T follicular helper cell (primary cell): Measurements from ENCODE around the gene ZNRD2.

Experiments
- DNase-seq: peaks from one replicate; pipeline ENCODE4 v3.0.0-alpha.2; 2020; ENCODE audit warnings: low read depth

ZNRD2 gene

DNA sequence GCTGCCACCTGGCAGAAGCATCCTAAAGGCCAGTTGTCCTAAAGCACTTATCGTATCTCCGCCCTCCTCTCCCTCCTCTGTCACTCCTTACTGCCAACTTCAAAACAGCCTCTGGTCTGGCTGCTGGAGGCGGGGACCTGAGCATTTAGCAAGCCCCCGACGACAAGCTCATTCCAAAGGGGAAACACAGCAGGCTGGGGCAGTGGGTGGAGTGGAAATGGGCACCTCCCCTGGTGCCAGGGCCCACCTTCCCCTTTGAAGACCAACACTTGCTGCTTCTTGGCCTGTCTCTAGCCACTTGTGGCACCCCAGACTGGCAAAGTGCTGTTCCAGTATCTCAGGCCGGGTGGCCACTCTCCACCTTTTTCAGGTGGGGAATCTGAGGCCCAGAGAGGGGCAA lies 40.1 kb downstream of the ZNRD2 start:
- DNase-seq: no peak

DNA sequence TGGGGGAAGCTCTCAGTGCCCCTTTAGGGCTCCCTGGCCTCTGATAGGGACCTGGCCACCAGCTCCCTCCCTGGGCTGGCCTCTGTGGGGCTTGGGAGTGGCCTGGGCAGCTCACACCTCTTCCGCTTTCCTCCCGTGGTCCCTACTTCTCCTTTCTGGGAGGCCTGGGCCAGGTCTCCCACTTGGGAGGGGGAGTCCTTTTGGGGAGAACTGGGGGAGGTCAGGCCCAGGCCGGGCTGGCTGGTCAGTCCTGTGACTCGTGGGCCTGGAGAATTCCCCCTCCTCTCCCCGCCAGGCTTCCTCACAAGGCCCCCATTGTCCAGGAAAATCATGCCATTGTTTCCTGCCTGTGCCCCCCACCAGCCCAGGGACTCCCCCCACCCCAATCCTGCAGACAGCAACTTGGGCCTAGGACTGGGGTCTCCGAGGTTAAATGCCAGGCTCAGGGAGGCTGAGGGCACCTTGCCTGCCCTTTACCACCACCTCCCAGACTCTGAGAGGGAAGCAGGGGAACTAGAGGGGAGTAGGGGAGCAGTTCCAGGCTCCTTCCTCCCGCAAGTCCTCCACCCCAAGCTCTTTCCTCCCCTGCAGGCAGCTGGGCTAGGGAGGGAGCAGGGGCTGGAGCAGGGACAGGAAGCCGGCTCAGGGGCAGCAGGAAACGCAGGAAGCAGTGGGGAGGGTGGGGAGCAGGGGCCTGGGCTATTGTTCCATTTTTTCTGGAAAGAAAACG lies 40.9 kb downstream of the ZNRD2 start:
- no peak for DNase-seq

DNA sequence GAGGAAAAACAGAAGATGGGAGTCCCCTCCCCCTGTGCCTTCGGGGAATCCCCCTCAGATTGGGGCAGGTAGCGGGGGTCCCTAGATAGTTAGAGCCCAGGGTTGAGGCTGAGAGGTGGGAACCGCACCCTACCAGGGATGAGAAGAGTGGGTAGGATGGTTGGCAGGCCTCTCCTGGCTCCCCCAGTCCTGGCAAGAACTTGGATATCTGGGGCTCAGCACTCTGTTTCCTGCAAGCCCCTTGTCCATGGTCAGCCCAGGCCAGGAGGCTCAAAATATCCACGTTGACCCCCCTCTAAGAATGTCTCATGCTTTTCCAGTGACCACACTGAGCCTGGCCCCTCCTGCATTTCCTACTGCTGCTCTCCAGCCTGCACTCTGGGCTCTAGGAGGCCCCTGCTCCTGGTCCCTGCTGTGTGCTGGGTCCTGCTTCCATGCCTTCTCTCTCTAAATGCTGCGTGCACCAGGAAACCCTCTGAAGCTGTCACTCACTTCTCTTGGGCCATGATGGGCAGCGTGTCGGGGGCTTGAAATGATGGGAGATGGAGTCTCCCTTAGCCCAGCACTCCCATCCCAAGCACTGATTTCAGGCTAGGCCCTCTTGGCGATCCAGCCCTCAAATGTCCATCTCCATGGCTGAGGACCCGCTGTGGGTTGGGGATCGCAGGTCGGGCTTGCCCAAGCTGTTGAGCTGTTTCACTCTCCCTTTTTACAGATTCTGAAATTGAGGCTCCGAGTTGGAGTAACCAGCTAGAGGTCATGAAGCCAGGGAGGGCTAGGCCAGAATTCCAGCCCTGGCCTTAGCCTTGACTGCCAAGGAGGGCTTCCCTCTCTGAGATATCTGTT lies 41.7 kb downstream of the ZNRD2 start:
- DNase-seq: no peak

DNA sequence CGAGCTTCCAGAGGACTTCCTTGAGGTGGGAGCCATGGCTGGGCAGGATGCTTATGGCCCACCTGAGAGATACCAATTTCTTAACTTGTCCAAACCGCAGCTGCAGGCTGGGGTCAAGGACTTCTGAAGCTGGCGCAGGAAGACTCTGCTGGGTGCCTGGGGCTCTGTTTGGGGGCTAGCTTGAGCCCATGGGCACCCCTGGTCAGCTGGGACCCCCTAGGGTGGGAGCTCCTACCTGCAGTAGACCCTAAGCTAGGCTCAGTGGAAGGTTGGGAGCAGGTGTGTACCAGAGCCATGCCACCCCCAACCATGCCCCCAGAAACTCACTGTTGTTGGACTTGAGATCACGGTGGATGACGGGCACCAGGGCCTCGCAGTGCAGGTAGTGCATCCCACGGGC lies 42.4 kb downstream of the ZNRD2 start:
- DNase-seq: no peak

DNA sequence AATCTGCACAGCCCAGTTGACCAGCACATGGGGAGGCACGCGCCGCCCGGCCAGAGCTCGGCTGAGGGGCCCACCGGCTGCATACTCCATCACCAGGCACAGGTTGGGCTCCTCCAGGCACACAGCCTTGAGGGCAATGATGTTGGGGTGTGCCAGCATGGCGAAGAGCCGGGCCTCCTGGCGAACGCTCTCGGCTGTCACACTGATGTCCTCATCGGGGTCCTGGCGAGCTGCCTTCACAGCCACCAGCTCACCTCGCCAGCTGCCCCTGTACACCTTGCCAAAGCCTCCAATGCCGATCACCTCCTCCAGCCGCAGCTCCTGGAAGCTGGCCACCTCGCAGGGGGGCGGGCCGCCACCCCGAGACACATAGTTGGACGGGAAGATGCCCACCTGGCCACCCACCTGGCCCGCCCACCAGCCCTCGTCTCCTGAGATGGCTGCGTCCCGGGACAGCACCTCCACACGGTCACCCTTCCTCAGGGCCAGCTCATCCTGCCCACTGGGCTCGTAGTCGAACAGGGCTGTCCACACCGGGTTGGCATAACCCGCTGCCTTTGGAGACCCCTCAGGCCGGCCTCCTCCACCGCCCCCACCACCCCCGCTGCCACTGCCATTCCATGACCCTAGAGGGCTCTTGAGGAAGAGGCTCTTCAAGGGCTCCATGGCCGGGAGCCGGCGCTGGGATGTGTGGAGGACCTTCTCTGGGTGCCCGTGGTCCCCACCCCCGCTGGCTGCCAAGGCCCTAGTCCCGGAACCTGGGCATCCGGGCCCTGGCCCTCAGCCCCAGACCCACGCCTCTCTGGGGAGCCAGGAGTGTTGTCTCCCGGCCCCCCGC lies 43.0 kb downstream of the ZNRD2 start:
- no peak for DNase-seq

DNA sequence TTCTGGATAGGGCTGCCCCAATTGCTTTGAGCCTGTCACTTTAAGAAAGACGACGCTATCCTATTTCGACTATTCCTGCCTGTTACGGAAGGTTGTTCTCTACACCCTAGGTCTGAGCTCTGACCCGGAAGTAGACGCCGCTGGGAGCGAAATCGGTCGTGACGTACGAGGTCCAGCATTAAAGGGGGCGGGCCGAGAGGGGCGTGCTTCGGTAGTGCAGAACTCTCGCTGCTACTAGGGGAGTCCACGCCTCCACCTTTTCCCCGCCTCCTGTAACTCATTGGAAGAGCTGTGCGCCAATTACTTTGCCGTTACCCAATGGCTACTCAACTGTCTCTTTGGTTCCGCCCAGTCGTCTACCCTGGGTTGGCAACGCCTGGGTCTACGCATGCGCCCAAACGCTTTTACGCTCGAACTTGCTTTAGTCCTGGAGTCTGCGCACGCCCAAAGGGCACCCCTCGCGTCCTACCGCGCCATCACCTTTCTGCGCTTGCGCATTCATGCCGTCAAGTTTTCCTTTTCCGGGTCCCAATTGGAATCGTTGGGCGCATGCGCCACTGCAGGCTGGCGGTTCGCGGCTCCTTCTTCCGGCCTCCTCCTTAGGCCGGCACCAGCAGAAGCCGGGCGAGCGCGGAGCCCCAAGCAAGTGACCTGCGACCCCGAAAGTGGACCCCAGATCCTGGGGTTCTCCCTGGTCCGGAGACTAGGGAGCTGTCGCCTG lies 45.1 kb downstream of the ZNRD2 start, which contains the start of gene PCNX3:
TSS of gene PCNX3 (plus strand) at position 548 of the 721 bp plus-strand sequence. CDS start 536 bp downstream, outside the sequence.
- peak; percentile 100 for DNase-seq

DNA sequence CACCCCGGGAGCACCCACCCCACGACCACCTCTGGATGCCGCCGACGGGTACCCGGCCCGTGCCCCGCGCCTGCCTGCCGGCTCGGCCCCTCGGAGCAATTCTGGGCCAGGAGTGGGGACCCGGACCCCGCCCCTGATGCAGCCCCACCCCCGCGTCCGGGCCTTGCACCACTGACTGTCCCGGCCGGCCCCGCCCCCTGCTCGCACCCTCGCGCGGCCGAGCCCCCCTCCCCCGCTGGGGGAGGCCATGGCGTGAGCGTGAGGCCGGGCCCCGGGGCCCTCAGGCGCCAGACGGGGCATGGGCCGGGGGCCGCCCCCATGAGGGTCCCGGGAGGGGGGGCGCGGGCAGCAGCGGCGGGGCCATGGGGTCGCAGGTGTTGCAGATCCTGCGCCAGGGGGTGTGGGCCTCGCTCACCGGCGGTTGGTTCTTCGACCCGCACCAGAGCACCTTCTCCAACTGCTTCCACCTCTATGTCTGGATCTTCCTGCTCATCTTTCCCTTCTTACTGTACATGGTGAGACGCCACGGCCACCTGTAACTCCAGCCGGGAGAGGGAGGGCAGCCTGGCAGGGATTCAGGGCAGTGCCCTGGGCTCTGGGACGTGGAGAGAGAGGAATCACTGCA lies 45.8 kb downstream of the ZNRD2 start:
- DNase-seq: no peak

DNA sequence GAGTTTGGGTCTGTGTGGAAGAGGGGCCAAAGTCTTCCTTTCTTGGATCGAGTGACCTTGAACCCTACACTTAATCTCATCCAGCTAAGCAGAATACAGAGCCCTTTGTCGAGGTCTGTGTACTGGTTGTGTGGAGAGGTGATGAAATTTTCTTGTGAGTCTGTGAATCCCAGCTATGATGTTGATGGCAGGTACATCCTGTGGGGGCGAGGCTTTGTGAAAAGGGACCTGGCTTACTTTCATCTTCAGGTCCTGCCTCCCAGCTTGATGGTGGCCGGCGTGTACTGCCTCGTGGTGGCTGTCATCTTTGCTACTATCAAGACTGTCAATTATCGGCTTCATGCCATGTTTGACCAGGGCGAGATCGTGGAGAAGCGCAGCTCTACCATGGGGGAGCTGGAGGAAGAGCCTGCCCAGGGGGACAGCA lies 46.3 kb downstream of the ZNRD2 start:
- DNase-seq: no peak

DNA sequence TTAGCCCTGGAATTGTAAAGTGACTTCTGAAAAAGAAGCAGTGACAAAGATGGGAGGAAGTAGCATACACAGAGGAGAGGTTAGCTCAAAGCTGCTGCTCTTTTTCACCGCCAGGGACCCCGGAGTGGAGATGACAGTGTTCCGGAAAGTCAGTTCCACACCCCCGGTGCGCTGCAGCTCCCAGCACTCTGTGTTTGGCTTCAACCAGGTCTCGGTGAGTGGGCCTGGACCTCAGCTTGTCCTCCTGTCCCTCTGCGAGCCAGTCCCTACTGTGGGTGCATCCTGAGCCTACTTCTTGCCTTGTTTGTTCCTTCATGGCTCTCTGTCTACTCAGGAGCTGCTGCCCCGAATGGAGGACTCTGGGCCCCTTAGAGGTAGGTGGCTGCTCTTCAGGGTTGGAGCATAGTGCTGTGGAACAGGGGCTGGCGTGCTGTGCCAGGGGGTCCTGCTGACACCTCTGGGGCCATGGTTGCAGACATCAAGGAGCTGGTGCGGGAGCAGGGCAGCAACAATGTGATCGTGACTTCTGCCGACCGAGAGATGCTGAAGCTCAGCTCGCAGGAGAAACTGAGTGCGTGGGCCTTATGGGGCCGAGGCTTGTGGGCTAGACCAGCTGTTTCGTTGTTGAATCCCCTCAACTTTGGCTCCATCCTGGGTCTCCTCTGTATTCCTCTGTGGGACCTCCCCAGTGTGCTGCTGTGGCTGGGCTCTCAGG lies 47.0 kb downstream of the ZNRD2 start:
- no peak for DNase-seq

DNA sequence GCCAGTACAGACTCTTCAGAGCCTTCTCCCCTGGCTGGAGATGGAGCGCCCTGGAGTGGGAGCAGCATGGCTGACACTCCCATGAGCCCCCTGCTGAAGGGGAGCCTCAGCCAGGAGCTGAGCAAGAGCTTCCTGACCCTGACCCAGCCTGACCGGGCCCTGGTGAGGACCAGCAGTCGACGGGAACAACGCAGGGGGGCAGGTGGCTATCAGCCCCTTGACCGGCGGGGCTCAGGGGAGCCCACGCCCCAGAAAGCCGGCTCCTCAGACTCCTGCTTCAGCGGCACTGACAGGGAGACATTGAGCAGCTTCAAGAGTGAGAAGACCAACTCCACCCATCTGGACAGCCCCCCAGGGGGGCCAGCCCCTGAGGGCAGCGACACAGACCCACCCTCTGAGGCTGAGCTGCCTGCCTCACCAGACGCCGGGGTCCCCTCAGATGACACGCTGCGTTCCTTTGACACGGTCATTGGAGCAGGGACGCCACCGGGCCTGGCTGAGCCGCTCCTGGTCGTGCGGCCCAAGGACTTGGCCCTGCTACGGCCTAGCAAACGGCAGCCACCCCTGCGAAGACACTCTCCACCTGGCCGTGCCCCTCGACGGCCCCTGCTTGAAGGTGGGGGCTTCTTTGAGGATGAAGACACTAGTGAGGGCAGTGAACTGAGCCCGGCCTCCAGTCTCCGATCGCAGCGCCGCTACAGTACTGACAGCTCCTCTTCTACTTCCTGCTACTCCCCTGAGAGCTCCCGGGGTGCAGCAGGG lies 47.9 kb downstream of the ZNRD2 start:
- DNase-seq: no peak

DNA sequence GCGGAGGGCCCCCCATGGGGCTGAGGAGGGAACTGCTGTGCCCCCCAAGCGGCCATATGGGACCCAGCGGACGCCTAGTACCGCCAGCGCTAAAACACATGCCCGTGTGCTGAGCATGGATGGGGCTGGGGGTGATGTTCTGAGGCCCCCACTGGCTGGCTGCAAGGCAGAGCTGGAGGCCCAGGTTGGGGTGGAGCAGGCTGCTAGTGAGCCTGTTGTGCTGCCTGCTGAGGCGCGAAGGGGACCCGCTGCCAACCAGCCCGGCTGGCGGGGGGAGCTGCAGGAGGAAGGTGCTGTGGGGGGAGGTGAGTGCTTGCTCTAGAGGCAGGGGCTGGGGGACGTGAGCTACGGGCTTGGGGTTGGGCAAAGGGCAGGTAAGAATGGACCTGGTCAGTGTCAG lies 48.5 kb downstream of the ZNRD2 start:
- no peak for DNase-seq

DNA sequence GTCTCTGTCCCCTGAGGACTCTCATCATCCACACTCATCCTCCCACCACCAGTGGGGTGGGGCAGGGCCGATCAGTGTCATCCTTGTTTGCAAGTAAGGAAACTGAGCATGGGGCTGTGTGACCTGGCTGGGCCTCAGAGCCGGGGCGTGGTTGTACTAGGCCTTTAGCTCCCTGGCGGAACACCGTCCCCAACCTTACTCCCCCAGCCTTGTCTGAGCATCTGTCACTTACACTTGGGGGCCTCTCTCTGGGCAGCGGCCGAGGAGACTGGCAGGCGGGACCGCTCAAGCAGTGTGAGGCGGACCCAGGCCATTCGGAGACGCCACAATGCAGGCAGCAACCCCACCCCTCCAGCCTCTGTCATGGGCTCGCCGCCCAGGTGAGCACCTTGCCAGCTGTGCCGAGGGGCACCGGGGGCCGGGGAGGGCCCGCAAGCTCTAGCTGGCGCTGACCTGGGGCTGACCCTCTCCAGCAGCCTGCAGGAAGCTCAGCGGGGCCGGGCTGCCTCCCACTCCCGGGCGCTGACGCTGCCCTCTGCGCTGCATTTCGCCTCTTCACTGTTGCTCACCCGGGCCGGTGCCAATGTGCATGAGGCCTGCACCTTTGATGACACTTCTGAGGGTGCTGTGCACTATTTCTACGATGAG lies 49.1 kb downstream of the ZNRD2 start:
- no peak for DNase-seq

DNA sequence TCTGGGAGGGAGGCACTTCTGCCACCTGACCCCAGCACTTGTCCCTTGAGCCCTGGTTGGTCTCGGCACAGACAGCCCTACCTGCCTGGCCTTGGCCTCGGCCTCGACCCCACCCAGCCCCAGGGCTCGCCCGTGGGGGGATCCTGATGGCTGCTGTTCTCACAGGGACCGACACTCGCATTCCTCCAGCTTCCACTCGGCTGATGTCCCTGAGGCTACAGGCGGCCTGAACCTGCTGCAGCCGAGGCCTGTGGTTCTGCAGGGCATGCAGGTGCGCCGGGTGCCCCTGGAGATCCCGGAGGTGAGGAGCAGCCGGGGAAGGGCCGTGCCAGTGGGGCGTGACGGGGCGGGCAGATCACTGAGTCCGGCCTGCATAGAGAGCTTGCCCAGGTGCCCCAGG lies 50.4 kb downstream of the ZNRD2 start:
- DNase-seq: no peak

DNA sequence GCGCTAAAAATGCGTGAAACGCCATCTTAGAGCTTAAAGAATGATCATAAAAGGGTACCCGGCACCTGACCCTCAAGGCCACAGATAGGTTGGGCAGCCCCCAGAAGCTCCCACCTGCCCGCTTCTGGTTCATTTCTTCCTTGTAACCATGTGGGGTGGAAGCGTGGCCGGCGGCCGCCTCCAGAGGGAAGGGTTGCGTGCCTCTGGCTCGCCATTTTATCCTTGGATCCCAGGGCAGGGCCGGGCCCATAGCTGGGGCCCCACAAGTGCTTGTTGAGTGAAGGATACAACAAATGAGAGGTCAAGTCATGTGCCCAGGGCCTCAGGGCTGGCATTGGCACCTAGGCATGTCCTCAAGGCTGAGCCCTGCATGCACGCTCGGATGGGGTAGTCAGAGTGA lies 51.2 kb downstream of the ZNRD2 start:
- DNase-seq: no peak
